ENCODE results near the gene NEK8.
A peak's percentile ranks its signal among the peaks of the same experiment; 100 is the strongest.
"Not testable (repeated sequence)": the region's sequence is repeated elsewhere in the genome, so short reads cannot be mapped to it uniquely, and the experiment has no call there.

NEK8 gene

GRCh38 chr17:28722417-28723158, 6.0 kb upstream of the NEK8 start:
- peak overlapping the region; percentile 12 for H3K4me3 ChIP-seq (replicated peaks; ENCODE audit: low read depth, low read length)
- no peak for DNase-seq (ENCODE audit: low read depth)
- TF ChIP-seq, protein P1, sequence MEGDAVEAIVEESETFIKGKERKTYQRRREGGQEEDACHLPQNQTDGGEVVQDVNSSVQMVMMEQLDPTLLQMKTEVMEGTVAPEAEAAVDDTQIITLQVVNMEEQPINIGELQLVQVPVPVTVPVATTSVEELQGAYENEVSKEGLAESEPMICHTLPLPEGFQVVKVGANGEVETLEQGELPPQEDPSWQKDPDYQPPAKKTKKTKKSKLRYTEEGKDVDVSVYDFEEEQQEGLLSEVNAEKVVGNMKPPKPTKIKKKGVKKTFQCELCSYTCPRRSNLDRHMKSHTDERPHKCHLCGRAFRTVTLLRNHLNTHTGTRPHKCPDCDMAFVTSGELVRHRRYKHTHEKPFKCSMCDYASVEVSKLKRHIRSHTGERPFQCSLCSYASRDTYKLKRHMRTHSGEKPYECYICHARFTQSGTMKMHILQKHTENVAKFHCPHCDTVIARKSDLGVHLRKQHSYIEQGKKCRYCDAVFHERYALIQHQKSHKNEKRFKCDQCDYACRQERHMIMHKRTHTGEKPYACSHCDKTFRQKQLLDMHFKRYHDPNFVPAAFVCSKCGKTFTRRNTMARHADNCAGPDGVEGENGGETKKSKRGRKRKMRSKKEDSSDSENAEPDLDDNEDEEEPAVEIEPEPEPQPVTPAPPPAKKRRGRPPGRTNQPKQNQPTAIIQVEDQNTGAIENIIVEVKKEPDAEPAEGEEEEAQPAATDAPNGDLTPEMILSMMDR (IDR thresholded peaks at IDR 0.05; ENCODE audit: low read length, missing control alignments), result no peak

DNA sequence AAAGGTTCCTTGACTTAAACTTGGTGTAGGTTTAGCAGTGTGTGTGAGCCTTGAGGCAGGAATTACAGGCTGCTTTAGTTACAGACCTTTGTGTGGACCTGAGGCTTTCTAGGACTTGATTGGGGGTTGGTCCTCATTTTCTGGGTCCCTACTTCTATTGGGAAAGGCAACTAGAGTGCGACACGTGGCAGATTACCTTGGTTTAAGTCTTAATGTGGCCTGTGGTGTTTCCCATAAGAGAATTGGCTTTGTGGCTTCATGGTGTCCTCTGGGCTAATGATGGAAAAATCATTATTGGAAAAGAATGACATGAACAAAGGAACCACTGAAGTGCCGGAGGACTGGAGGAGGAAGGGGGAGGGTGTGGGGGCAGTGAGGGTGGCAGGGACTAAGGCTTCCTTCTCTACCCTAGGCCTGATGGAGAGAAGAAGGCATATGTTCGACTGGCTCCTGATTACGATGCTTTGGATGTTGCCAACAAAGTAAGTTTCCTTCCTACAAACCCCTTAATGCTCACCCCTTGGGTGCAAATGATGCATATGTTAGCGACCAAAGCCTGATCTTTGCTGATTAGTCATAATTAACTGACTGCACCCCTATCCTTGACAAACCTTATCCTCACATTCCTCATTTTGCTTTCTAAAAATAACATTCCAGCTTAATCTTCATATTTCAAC, 5.3 kb upstream of the NEK8 start:
- DNase-seq (ENCODE audit: low read depth), result no peak
- no peak overlapping the region for H3K4me3 ChIP-seq (replicated peaks; ENCODE audit: low read depth, low read length)
- TF ChIP-seq, protein P1 (IDR thresholded peaks at IDR 0.05; ENCODE audit: low read length, missing control alignments), result no peak

DNA sequence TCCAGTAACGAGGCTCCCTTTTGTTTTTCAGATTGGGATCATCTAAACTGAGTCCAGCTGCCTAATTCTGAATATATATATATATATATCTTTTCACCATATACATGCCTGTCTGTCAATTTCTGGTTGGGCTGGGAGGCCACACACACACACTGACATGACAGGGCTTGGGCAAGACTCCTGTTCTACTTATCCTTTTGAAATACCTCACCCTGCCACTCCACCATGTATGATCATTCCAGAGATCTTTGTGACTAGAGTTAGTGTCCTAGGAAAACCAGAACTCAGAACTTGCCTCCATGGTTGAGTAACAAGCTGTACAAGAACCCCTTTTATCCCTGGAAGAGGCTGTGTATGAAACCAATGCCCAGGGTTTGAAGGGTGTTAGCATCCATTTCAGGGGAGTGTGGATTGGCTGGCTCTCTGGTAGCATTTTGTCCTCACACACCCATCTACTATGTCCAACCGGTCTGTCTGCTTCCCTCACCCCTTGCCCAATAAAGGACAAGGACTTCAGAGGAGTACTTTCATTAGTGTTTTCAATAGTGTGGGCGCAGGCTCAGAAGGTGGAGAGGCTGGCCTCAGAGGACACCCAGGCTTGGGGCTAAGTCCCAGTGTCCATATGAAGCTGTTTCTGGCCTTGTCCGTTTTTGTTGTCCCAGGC, 4.6 kb upstream of the NEK8 start:
- H3K4me3 ChIP-seq (replicated peaks; ENCODE audit: low read depth, low read length); DNase-seq (ENCODE audit: low read depth): not testable (repeated sequence)

GRCh38 chr17:28724500-28725165, 4.0 kb upstream of the NEK8 start:
- peak overlapping the region; percentile 70 for H3K4me3 ChIP-seq (replicated peaks; ENCODE audit: low read depth, low read length)
- DNase-seq (ENCODE audit: low read depth), result no peak
- TF ChIP-seq, protein P1 (IDR thresholded peaks at IDR 0.05; ENCODE audit: low read length, missing control alignments), result no peak

GRCh38 chr17:28725166-28725659, 3.4 kb upstream of the NEK8 start:
- TF ChIP-seq, protein P1 (IDR thresholded peaks at IDR 0.05; ENCODE audit: low read length, missing control alignments), result no peak
- DNase-seq (ENCODE audit: low read depth), result peak; percentile 48
- peak overlapping the region; percentile 70 for H3K4me3 ChIP-seq (replicated peaks; ENCODE audit: low read depth, low read length)

- TF ChIP-seq, protein P1 (IDR thresholded peaks at IDR 0.05; ENCODE audit: low read length, missing control alignments), result no peak
- no peak for DNase-seq (ENCODE audit: low read depth)
- peak overlapping the region; percentile 70 for H3K4me3 ChIP-seq (replicated peaks; ENCODE audit: low read depth, low read length)
Measured at GRCh38 chr17:28725660-28726225, 2.8 kb upstream of the NEK8 start.

Data from fibroblast of pulmonary artery (primary cell).